Tibial nerve (tissue), 4 donors: ENCODE measurements around the gene TSPAN16. TPM values are rescaled to one million over a fixed set of nuclear protein-coding genes. Genes with fewer than 3 reads are reported as not detected.

Experiments
- DNase-seq, 2 donors: peaks; one replicate each; pipeline ENCODE4 v3.0.0-alpha.2; 2019; ENCODE audit warnings: low spot score in 2 of 2
- H3K27ac ChIP-seq, 4 donors: fragments of 200-600 bp; sonication (generic) in 3 of 4; one replicate each; pipeline ENCODE4 v1.5.1; 2017 to 2019; ENCODE audit warnings: mild to moderate bottlenecking in 1 of 4
- H3K27me3 ChIP-seq, 2 donors: fragments of 200-600 bp; sonication (generic) in 1 of 2; one replicate each; pipeline versions ENCODE4 v1.5.1 to v1.6.0; 2017 to 2019
- H3K36me3 ChIP-seq, 3 donors: fragments of 200-600 bp; sonication (generic); one replicate each; pipeline ENCODE4 v1.5.1; 2018 to 2019
- H3K4me1 ChIP-seq, 4 donors: fragments of 200-600 bp; sonication (generic) in 3 of 4; one replicate each; pipeline ENCODE4 v1.5.1; 2017 to 2019
- H3K4me3 ChIP-seq, 4 donors: fragments of 200-600 bp; sonication (generic) in 3 of 4; one replicate each; pipeline ENCODE4 v1.5.1; 2017 to 2019; ENCODE audit warnings: mild to moderate bottlenecking in 1 of 4, moderate library complexity in 1 of 4
- H3K9me3 ChIP-seq, 4 donors: fragments of 200-600 bp; sonication (generic) in 3 of 4; one replicate each; pipeline ENCODE4 v1.5.1; 2017 to 2019
- EP300 ChIP-seq, 2 donors: sonication (generic); formaldehyde crosslinking; IDR thresholded peaks; one replicate each; pipeline ENCODE4 v1.6.1; 2017; ENCODE audit warnings: antibody characterized with exemption in 2 of 2, mild to moderate bottlenecking in 1 of 2
- POLR2A ChIP-seq, 2 donors: fragments of 450-650 bp; IDR thresholded peaks; one replicate each; pipeline ENCODE4 v1.6.1; 2017; ENCODE audit warnings: antibody characterized with exemption in 2 of 2, mild to moderate bottlenecking in 2 of 2, moderate library complexity in 2 of 2
- WGBS, 2 donors: methylation state at CpG; one replicate each; pipeline ENCODE4 v1.1.5; 2018; 5-methylcytosine and 5-hydroxymethylcytosine counted together
- total RNA-seq, 4 donors: library from RNA; depleted of rRNA; stranded (reverse); fragments of >200 nt; gene quantifications; one replicate each; pipeline ENCODE4 v1.1.0, GENCODE V29; 2016
- TF ChIP-seq, protein P1 (sequence below), 5 experiments: fragments of 200-600 bp in 3 of 5; fragments of 450-650 bp in 2 of 5; sonication (generic) in 3 of 5; IDR thresholded peaks; one replicate each; pipeline ENCODE4 v1.5.1; 2016 to 2019; ENCODE audit warnings: antibody characterized with exemption in 5 of 5, mild to moderate bottlenecking in 3 of 5, moderate library complexity in 2 of 5

TSPAN16 gene
- total RNA-seq, 4 donors from 2014 or later, result not detected

DNA sequence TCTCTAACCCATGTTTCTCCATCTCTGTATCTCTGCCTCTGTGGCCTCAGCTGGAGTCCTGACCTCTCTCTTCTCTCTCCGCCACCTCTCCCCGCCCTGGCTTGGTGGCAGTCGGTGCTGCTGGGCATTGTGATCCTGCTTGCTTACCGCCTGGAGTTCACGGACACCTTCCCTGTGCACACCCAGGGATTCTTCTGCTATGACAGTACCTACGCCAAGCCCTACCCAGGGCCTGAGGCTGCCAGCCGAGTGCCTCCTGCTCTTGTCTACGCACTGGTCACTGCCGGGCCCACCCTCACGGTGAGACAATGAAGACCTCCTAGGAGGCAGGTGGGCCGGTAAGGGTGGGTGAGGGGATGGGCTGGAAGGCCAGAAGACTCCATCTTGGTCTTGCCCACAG lies 63.5 kb downstream of the TSPAN16 start:
- Histone ChIP-seq H3K36me3 (peaks cover 0 to 63% (median 0%) of the 10 kb centered on the region in 3 donors), H3K4me1 (peaks cover 0 to 29% (median 4%) of the 10 kb centered on the region in 4 donors), H3K27me3 (no peaks in the 10 kb centered on the region), H3K4me3 (no peak overlapping the region), H3K9me3 (no peaks in the 10 kb centered on the region), H3K27ac (no peak overlapping the region)
- WGBS, 2 donors, result 92 to 94% methylated on average over 11 of the region's 11 CpGs
- TF ChIP-seq EP300 (IDR thresholded peaks at IDR 0.05), result no peak
- TF ChIP-seq, protein P1, sequence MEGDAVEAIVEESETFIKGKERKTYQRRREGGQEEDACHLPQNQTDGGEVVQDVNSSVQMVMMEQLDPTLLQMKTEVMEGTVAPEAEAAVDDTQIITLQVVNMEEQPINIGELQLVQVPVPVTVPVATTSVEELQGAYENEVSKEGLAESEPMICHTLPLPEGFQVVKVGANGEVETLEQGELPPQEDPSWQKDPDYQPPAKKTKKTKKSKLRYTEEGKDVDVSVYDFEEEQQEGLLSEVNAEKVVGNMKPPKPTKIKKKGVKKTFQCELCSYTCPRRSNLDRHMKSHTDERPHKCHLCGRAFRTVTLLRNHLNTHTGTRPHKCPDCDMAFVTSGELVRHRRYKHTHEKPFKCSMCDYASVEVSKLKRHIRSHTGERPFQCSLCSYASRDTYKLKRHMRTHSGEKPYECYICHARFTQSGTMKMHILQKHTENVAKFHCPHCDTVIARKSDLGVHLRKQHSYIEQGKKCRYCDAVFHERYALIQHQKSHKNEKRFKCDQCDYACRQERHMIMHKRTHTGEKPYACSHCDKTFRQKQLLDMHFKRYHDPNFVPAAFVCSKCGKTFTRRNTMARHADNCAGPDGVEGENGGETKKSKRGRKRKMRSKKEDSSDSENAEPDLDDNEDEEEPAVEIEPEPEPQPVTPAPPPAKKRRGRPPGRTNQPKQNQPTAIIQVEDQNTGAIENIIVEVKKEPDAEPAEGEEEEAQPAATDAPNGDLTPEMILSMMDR (IDR thresholded peaks at IDR 0.05), result no peak
- TF ChIP-seq POLR2A (IDR thresholded peaks at IDR 0.05), result no peak
- no peak for DNase-seq

DNA sequence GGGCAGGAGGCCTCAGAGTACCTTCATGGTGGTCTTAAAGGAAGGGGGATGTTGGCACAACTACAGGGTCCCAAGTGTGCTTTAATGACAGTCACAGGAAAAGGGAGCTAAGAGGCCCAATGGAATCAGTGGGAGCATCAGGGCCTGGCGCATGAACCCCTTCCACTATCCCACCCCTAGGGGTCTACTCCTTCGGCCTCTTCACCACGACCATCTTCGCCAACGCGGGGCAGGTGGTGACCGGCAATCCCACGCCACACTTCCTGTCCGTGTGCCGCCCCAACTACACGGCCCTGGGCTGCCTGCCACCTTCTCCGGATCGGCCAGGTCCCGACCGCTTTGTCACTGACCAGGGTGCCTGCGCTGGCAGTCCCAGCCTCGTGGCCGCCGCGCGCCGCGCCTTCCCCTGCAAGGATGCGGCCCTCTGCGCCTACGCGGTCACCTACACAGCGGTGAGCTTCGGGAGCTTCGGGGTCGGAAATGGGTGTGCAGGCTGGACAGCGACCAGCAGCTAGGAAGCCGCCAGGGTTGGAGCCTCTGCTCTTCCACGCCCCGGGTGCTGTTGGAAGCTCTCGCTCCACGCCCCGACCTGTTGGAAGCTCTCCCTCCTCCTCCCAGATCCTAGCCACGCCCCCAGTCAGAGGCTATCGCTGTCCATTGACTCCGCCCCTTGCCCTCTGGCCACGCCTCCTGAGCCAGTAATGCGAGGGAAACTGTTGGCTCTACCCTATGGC lies 65.2 kb downstream of the TSPAN16 start:
- Histone ChIP-seq H3K9me3 (no peaks in the 10 kb centered on the region), H3K27me3 (no peaks in the 10 kb centered on the region), H3K4me1 (peaks cover 0 to 25% (median 3%) of the 10 kb centered on the region in 4 donors), H3K36me3 (peaks cover 0 to 80% (median 0%) of the 10 kb centered on the region in 3 donors), H3K4me3 (no peak overlapping the region), H3K27ac (peak overlapping the region in 1 of 4 donors; percentile 22)
- TF ChIP-seq EP300 (IDR thresholded peaks at IDR 0.05), result no peak
- TF ChIP-seq POLR2A (IDR thresholded peaks at IDR 0.05), result no peak
- TF ChIP-seq, protein P1 (IDR thresholded peaks at IDR 0.05), result no peak
- DNase-seq, result no peak
- WGBS, 2 donors, result 55 to 67% methylated on average over 33 to 43 of the region's 43 CpGs

DNA sequence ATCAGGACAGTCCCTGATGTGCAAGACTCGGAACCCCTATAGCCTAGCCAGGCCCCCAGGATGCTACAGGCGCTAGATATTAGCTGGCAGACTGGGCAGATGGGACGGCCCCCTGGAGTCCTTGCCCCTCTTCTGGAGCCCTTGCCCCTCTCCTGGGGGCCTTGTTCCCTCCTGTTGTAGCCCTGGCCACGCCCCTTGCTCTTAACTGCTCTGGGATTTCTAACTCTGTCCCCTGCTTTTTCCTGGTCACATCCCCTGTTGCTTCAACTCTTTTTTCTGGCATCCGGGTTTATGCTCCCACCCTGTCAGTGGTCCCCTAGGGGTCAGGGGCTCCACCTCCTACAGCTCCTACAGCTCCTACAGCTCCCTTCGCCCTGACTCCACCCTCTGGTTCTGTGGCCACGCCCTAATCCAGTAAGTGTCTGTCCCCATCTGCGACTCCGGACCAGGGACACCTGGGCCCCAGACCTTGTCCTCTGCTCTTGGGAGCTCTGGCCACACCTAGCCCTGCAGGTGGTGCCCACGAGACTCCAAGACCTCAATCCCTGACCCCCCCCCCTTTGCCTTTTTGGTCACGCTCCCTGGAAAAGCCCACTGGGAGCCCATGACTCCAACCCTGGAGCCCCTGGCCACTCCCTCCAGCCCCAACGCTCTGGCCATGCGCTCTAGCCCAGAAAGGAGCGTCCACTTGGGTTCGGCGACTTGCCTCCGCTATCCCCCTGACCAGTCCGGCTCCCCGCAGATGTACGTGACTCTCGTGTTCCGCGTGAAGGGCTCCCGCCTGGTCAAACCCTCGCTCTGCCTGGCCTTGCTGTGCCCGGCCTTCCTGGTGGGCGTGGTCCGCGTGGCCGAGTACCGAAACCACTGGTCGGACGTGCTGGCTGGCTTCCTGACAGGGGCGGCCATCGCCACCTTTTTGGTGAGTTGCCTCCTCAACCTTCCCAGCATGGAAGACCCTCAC lies 66.1 kb downstream of the TSPAN16 start:
- H3K9me3 ChIP-seq, result no peaks in the 10 kb centered on the region
- no peak for DNase-seq
- peak overlapping the region in 1 of 4 donors; percentile 11 for H3K27ac ChIP-seq
- 80 to 84% methylated on average over 29 to 34 of the region's 35 CpGs for WGBS, 2 donors
- TF ChIP-seq EP300 (IDR thresholded peaks at IDR 0.05) (no peak), POLR2A (IDR thresholded peaks at IDR 0.05) (no peak)
- TF ChIP-seq, protein P1 (IDR thresholded peaks at IDR 0.05), result no peak
- H3K36me3 ChIP-seq, result peaks cover 0 to 86% (median 0%) of the 10 kb centered on the region in 3 donors
- H3K27me3 ChIP-seq, result no peaks in the 10 kb centered on the region
- H3K4me1 ChIP-seq, result peaks cover 0 to 24% (median 3%) of the 10 kb centered on the region in 4 donors
- H3K4me3 ChIP-seq, result no peak overlapping the region

DNA sequence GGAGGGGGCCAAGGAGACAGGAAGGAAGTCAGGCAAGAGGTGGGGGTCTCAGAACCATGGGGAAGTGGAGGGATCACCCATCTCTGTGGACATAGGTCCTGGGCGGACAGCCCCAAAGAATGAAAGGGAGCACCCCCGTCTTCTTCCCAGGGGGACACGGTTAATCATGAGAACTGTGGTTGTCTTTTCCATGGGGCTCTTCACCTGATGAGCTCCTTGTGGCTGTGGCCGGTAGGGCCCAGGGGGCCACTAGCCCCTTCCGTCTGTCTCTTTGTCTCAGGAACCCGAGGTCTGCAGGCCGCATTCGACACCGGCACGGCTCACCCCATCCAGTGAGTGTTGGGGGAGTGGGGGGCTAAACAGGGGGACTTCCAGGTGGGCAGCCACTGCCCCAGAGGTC lies 67.9 kb downstream of the TSPAN16 start:
- Histone ChIP-seq H3K27me3 (no peaks in the 10 kb centered on the region), H3K9me3 (no peaks in the 10 kb centered on the region), H3K27ac (no peak overlapping the region), H3K4me3 (no peak overlapping the region), H3K4me1 (peaks cover 0 to 24% (median 3%) of the 10 kb centered on the region in 4 donors), H3K36me3 (peaks cover 0 to 89% (median 0%) of the 10 kb centered on the region in 3 donors)
- TF ChIP-seq, protein P1 (IDR thresholded peaks at IDR 0.05), result no peak
- no peak for TF ChIP-seq POLR2A (IDR thresholded peaks at IDR 0.05)
- TF ChIP-seq EP300 (IDR thresholded peaks at IDR 0.05), result no peak
- 87% methylated on average over 10 of the region's 10 CpGs for WGBS, 2 donors
- no peak for DNase-seq
